Measurements from ENCODE around the gene RIBC2.

DNA sequence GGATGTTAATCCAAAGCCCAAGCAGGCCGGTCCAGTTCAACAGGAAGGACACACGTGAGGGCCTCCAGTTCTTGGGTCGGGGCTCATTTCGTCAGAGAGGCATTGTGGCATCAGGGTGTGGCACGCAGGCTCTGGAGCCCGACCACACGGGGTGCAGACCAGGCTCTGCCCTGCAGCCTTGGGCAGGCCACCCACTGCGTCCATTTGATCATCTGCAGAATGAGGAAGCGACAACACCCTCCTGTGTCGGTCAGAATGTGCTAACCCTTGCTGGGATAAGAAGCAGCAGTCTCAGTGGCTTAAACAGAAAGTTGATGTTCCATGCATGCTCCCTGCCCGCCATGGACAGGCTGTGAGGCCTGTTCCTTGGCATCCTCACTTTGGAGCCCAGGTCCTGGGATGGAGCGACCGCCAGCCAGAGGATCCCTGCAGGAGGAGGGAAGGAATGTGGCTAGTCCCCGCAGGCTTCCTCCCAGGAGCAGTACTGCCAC lies 10.8 kb downstream of the RIBC2 start:
- TF ChIP-seq RAD21 (CRISPR knock-in tag; conservative IDR thresholded peaks at IDR 0.05 in 1 of 2, IDR thresholded peaks at IDR 0.05 in 1 of 2) (no peak), NKRF (IDR thresholded peaks at IDR 0.05; ENCODE audit: borderline replicate concordance) (no peak), E2F5 (CRISPR knock-in tag; IDR thresholded peaks at IDR 0.05) (no peak), POLR3A (IDR thresholded peaks at IDR 0.05; ENCODE audit: borderline replicate concordance, extremely low read depth, insufficient read depth, insufficient read length) (no peak), ZNF274 (IDR thresholded peaks at IDR 0.05; ENCODE audit: borderline replicate concordance, low read depth, low read length) (no peak), EZH2 (IDR thresholded peaks at IDR 0.05; ENCODE audit: borderline replicate concordance, low read depth, low read length) (no peak), ZNF76 (CRISPR knock-in tag; IDR thresholded peaks at IDR 0.05; ENCODE audit: borderline replicate concordance) (no peak), SMC3 (conservative IDR thresholded peaks at IDR 0.05; ENCODE audit: insufficient read depth, low read depth, low read length) (no peak), GTF2E2 (tag; IDR thresholded peaks at IDR 0.05) (no peak), SREBF1 (IDR thresholded peaks at IDR 0.05; ENCODE audit: borderline replicate concordance, low read depth, low read length) (no peak), SP1 (CRISPR knock-in tag; IDR thresholded peaks at IDR 0.05) (no peak)
- TF ChIP-seq, protein P1, sequence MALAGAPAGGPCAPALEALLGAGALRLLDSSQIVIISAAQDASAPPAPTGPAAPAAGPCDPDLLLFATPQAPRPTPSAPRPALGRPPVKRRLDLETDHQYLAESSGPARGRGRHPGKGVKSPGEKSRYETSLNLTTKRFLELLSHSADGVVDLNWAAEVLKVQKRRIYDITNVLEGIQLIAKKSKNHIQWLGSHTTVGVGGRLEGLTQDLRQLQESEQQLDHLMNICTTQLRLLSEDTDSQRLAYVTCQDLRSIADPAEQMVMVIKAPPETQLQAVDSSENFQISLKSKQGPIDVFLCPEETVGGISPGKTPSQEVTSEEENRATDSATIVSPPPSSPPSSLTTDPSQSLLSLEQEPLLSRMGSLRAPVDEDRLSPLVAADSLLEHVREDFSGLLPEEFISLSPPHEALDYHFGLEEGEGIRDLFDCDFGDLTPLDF (CRISPR knock-in tag; IDR thresholded peaks at IDR 0.05) = no peak
